Activated gamma-delta T cell treated with anti-CD3 and anti-CD28 coated beads, Interleukin-2, amount 50 U/mL, for 16 hours (primary cell): Measurements from ENCODE around the gene ACSM3.
"Not testable (repeated sequence)": the region's sequence is repeated elsewhere in the genome, so short reads cannot be mapped to it uniquely, and the experiment has no call there.

Source experiments
- DNase-seq: peaks from one replicate; pipeline ENCODE4 v3.0.0-alpha.2; 2020; ENCODE audit warnings: low read depth

ACSM3 gene

GRCh38 chr16:20763461-20764232 is at the start of gene ACSM3:
Gene ACSM3 (plus strand): TSS chr16:20764014. CDS start chr16:20770035, 6,021 bp downstream.
- DNase-seq: peak; percentile 46

- not testable (repeated sequence) for DNase-seq
Observed at GRCh38 chr16:20717718-20718117, 46.1 kb upstream of the ACSM3 start.

- no peak for DNase-seq
Observed at GRCh38 chr16:20720251-20720650, 43.6 kb upstream of the ACSM3 start.

- DNase-seq: no peak
Observed at GRCh38 chr16:20726661-20727060, 37.2 kb upstream of the ACSM3 start.

- DNase-seq: no peak
Observed at GRCh38 chr16:20727181-20727580, 36.6 kb upstream of the ACSM3 start.

- DNase-seq: no peak
Observed at GRCh38 chr16:20729141-20729540, 34.7 kb upstream of the ACSM3 start.

- DNase-seq: no peak
Observed at GRCh38 chr16:20734056-20734455, 29.8 kb upstream of the ACSM3 start.

GRCh38 chr16:20734782-20735181 is 29.0 kb upstream of the ACSM3 start:
- DNase-seq: no peak

- no peak for DNase-seq
Observed at GRCh38 chr16:20735490-20735889, 28.3 kb upstream of the ACSM3 start.

GRCh38 chr16:20740007-20740883 is 23.6 kb upstream of the ACSM3 start:
- no peak for DNase-seq

GRCh38 chr16:20740901-20741521 is 22.8 kb upstream of the ACSM3 start:
- peak; percentile 84 for DNase-seq

GRCh38 chr16:20741554-20742285 is 22.1 kb upstream of the ACSM3 start, which contains the start of gene THUMPD1:
Gene THUMPD1 (minus strand): TSS chr16:20741818. CDS start chr16:20741739, 79 bp downstream.
- peak; percentile 97 for DNase-seq

GRCh38 chr16:20743591-20743990 is 20.2 kb upstream of the ACSM3 start:
- DNase-seq: no peak

GRCh38 chr16:20744922-20745440 is 18.8 kb upstream of the ACSM3 start:
- DNase-seq: no peak

GRCh38 chr16:20746461-20746860 is 17.4 kb upstream of the ACSM3 start:
- DNase-seq: no peak

GRCh38 chr16:20747030-20747816 is 16.6 kb upstream of the ACSM3 start:
- DNase-seq: no peak

GRCh38 chr16:20749474-20749873 is 14.3 kb upstream of the ACSM3 start:
- no peak for DNase-seq

- DNase-seq: no peak
Observed at GRCh38 chr16:20750558-20750957, 13.3 kb upstream of the ACSM3 start.

- DNase-seq: no peak
Observed at GRCh38 chr16:20753727-20754126, 10.1 kb upstream of the ACSM3 start.

- DNase-seq: no peak
Observed at GRCh38 chr16:20755238-20755637, 8.6 kb upstream of the ACSM3 start.

- DNase-seq: not testable (repeated sequence)
Observed at GRCh38 chr16:20755799-20756198, 8.0 kb upstream of the ACSM3 start.
